HEK293 (cell line): ENCODE measurements around the gene WDR77.
A peak's percentile ranks its signal among the peaks of the same experiment; 100 is the strongest.

ENCODE experiments used
- CTCF ChIP-seq: fragments of 450-650 bp; formaldehyde crosslinking; IDR thresholded peaks from 2 replicates; pipeline ENCODE4 v1.5.1; 2016; ENCODE audit warnings: missing biosample characterization, missing genetic modification characterization
- GLIS1 ChIP-seq: fragments of 450-650 bp; formaldehyde crosslinking; IDR thresholded peaks from 2 replicates; pipeline ENCODE4 v1.5.1; 2016; ENCODE audit warnings: missing biosample characterization, missing genetic modification characterization
- GLIS2 ChIP-seq: fragments of 450-650 bp; formaldehyde crosslinking; IDR thresholded peaks from 2 replicates; pipeline ENCODE4 v1.5.1; 2016; ENCODE audit warnings: missing biosample characterization, missing genetic modification characterization
- SCRT1 ChIP-seq: fragments of 450-650 bp; formaldehyde crosslinking; IDR thresholded peaks from 2 replicates; pipeline ENCODE4 v1.5.1; 2016; ENCODE audit warnings: missing biosample characterization, missing genetic modification characterization, borderline replicate concordance
- TCF7L2 ChIP-seq: IDR thresholded peaks from 2 replicates; pipeline ENCODE4 v1.6.1; 2011; ENCODE audit warnings: low read depth, mild to moderate bottlenecking, inconsistent platforms, low read length, moderate library complexity, borderline replicate concordance
- ZBTB48 ChIP-seq: fragments of 450-650 bp; formaldehyde crosslinking; IDR thresholded peaks from 2 replicates; pipeline ENCODE4 v1.5.1; 2016; ENCODE audit warnings: missing biosample characterization, missing genetic modification characterization
- ZFP69B ChIP-seq: fragments of 450-650 bp; formaldehyde crosslinking; IDR thresholded peaks from 2 replicates; pipeline ENCODE4 v1.5.1; 2016; ENCODE audit warnings: missing biosample characterization, missing genetic modification characterization
- ZNF138 ChIP-seq: fragments of 450-650 bp; formaldehyde crosslinking; IDR thresholded peaks from 2 replicates; pipeline ENCODE4 v1.5.1; 2016; ENCODE audit warnings: missing biosample characterization, missing genetic modification characterization, borderline replicate concordance
- ZNF16 ChIP-seq: fragments of 450-650 bp; formaldehyde crosslinking; IDR thresholded peaks from 2 replicates; pipeline ENCODE4 v1.5.1; 2016; ENCODE audit warnings: low read depth, missing biosample characterization, missing genetic modification characterization
- ZNF175 ChIP-seq: fragments of 450-650 bp; formaldehyde crosslinking; IDR thresholded peaks from 2 replicates; pipeline ENCODE4 v1.5.1; 2016; ENCODE audit warnings: missing biosample characterization, missing genetic modification characterization
- ZNF211 ChIP-seq: fragments of 450-650 bp; formaldehyde crosslinking; IDR thresholded peaks from 2 replicates; pipeline ENCODE4 v1.5.1; 2016; ENCODE audit warnings: low read depth, missing biosample characterization, missing genetic modification characterization
- ZNF23 ChIP-seq: fragments of 450-650 bp; formaldehyde crosslinking; IDR thresholded peaks from 2 replicates; pipeline ENCODE4 v1.5.1; 2016; ENCODE audit warnings: missing biosample characterization, missing genetic modification characterization, borderline replicate concordance
- ZNF24 ChIP-seq: fragments of 450-650 bp; formaldehyde crosslinking; IDR thresholded peaks from 2 replicates; pipeline ENCODE4 v1.5.1; 2016; ENCODE audit warnings: missing biosample characterization, missing genetic modification characterization
- ZNF280D ChIP-seq: fragments of 450-650 bp; formaldehyde crosslinking; IDR thresholded peaks from 2 replicates; pipeline ENCODE4 v1.5.1; 2016; ENCODE audit warnings: missing biosample characterization, missing genetic modification characterization
- ZNF354C ChIP-seq: fragments of 450-650 bp; formaldehyde crosslinking; IDR thresholded peaks from 2 replicates; pipeline ENCODE4 v1.5.1; 2016; ENCODE audit warnings: missing biosample characterization, missing genetic modification characterization, low read depth, borderline replicate concordance
- ZNF518A ChIP-seq: fragments of 450-650 bp; formaldehyde crosslinking; conservative IDR thresholded peaks from 2 replicates; pipeline ENCODE4 v1.5.1; 2016; ENCODE audit warnings: low read depth, missing biosample characterization, missing genetic modification characterization
- ZNF529 ChIP-seq: fragments of 450-650 bp; formaldehyde crosslinking; IDR thresholded peaks from 2 replicates; pipeline ENCODE4 v1.5.1; 2017; ENCODE audit warnings: missing genetic modification characterization, missing biosample characterization; ENCODE audit not compliant: insufficient replicate concordance
- ZNF561 ChIP-seq: fragments of 450-650 bp; IDR thresholded peaks from 2 replicates; pipeline ENCODE4 v1.5.1; 2018; ENCODE audit warnings: missing biosample characterization, missing genetic modification characterization, borderline replicate concordance
- ZNF571 ChIP-seq: fragments of 450-650 bp; formaldehyde crosslinking; IDR thresholded peaks from 2 replicates; pipeline ENCODE4 v1.5.0; 2017; ENCODE audit warnings: missing biosample characterization, missing genetic modification characterization
- ZNF623 ChIP-seq: fragments of 450-650 bp; formaldehyde crosslinking; IDR thresholded peaks from 2 replicates; pipeline ENCODE4 v1.5.1; 2016; ENCODE audit warnings: missing biosample characterization, missing genetic modification characterization
- ZNF629 ChIP-seq: fragments of 450-650 bp; formaldehyde crosslinking; IDR thresholded peaks from 2 replicates; pipeline ENCODE4 v1.5.1; 2017; ENCODE audit warnings: missing biosample characterization, missing genetic modification characterization
- ZNF660 ChIP-seq: fragments of 450-650 bp; IDR thresholded peaks from 2 replicates; pipeline ENCODE4 v1.5.1; 2018; ENCODE audit warnings: missing biosample characterization, mild to moderate bottlenecking, missing genetic modification characterization
- ZNF664 ChIP-seq: fragments of 450-650 bp; formaldehyde crosslinking; IDR thresholded peaks from 2 replicates; pipeline ENCODE4 v1.5.1; 2016; ENCODE audit warnings: missing biosample characterization, missing genetic modification characterization
- ZNF768 ChIP-seq: fragments of 450-650 bp; formaldehyde crosslinking; IDR thresholded peaks from 2 replicates; pipeline ENCODE4 v1.5.1; 2018; ENCODE audit warnings: missing biosample characterization, mild to moderate bottlenecking, missing genetic modification characterization
- ZNF792 ChIP-seq: fragments of 450-650 bp; formaldehyde crosslinking; IDR thresholded peaks from 2 replicates; pipeline ENCODE4 v1.5.1; 2016; ENCODE audit warnings: missing biosample characterization, missing genetic modification characterization
- ZSCAN30 ChIP-seq: fragments of 450-650 bp; IDR thresholded peaks from 2 replicates; pipeline ENCODE4 v1.5.1; 2018; ENCODE audit warnings: missing biosample characterization, mild to moderate bottlenecking, missing genetic modification characterization, moderate library complexity
- ZXDB ChIP-seq: fragments of 450-650 bp; formaldehyde crosslinking; IDR thresholded peaks from 2 replicates; pipeline ENCODE4 v1.5.1; 2016; ENCODE audit warnings: missing biosample characterization, missing genetic modification characterization

Gene WDR77

GRCh38 chr1:111481387-111482221 is 32.5 kb upstream of the WDR77 start (continued):
- no peak for TF ChIP-seq ZNF664 (tag by site-specific recombination)
- 0 out of 2 replicates have a peak, but pooled peaks have one; percentile 15 for TF ChIP-seq ZSCAN30 (tag by site-specific recombination)
- no peak for TF ChIP-seq ZNF518A (tag by site-specific recombination)
- no peak for TF ChIP-seq ZNF16
- no peak for TF ChIP-seq ZNF175 (tag by site-specific recombination)
- TF ChIP-seq ZNF23: no peak
- no peak for TF ChIP-seq ZNF571 (tag by site-specific recombination)
- no peak for TF ChIP-seq ZNF280D (tag by site-specific recombination)
- peak; percentile 33; the same call in 1 of the 2 replicates for TF ChIP-seq TCF7L2
- TF ChIP-seq ZXDB: no peak
- no peak for TF ChIP-seq ZNF24 (tag by site-specific recombination)
- peak; percentile 36; the same call in 1 of the 2 replicates for TF ChIP-seq ZBTB48 (tag by site-specific recombination)
- 0 out of 2 replicates have a peak, but pooled peaks have one; percentile 36 for TF ChIP-seq GLIS2 (tag by site-specific recombination)
- peak; percentile 61; the same call in 1 of the 2 replicates for TF ChIP-seq ZNF660 (tag by site-specific recombination)
- no peak for TF ChIP-seq ZNF529 (tag by site-specific recombination)
- TF ChIP-seq ZNF354C: no peak
- TF ChIP-seq SCRT1 (tag by site-specific recombination): no peak
- TF ChIP-seq GLIS1: peak; percentile 80
- no peak for TF ChIP-seq ZNF138 (tag by site-specific recombination)
- TF ChIP-seq ZNF768 (tag by site-specific recombination): no peak
- TF ChIP-seq CTCF (tag by site-specific recombination): peak; percentile 92
- TF ChIP-seq ZNF561 (tag by site-specific recombination): peak; percentile 40; the same call in 1 of the 2 replicates
- no peak for TF ChIP-seq ZNF629
- TF ChIP-seq ZNF211 (tag by site-specific recombination): no peak
- no peak for TF ChIP-seq ZNF623
- TF ChIP-seq ZNF792 (tag by site-specific recombination): no peak
- TF ChIP-seq ZFP69B (tag by site-specific recombination): no peak
